ENCODE data around the gene GBGT1. TPM values are rescaled to one million over a fixed set of nuclear protein-coding genes. Genes with fewer than 3 reads are reported as not detected.

Gene GBGT1
- total and polyA plus RNA-seq, 2 donors (not counting 1 experiment from before 2014, with no cell fraction given): 19.6 to 52.7 TPM

DNA sequence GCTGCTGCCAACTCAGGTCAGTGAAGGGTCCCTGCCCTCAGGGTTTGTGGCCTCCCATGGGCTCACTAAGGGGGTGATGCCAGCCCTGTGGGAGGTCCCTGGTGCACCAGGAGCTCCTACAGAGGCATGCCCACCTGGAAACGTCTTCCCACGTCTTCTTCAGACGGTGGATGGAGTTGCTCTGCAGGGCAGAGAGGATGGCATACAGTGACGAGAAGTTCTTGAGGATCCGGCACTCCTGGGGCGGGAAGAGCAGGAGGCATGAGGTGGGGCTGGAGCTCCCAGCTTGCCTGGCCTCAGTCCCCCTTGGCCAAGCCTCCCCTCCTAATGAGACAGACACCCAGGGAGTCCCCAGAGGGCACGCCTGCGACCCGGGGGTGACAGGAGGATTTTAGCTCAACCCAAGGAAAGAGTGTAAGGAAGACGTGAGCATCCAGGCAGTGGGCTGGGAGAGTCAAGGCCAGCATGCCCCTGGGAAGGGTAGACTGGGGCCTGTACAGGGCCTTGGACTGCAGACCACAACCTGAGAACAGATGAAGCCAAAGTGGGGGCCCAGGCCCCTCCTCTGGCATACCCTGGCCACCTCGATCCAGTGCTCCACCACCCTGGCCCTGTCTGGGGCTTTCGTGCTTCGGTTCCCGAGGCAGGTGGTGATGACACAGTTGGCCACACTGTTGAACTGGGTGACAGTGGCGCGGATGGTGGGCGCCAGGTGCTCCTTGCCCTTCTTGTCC is 57.0 kb downstream of the GBGT1 start:
- Mint-ChIP-seq H3K9me3 (ENCODE audit: insufficient read depth) (no peaks in the 10 kb centered on the region), H3K4me3 (no peak overlapping the region), H3K4me1 (no peaks in the 10 kb centered on the region), H3K27me3 (no peaks in the 10 kb centered on the region), H3K27ac (peak overlapping the region; percentile 46)
- Histone ChIP-seq H3K27me3 (replicated peaks in 1 of 4; ENCODE audit: control extremely low read depth in 1 of 4, control insufficient read depth in 3 of 4, insufficient read depth in 4 of 4, low read length in 3 of 4) (no peaks in the 10 kb centered on the region), H3K27ac (ENCODE audit: low read length in 2 of 2) (no peak overlapping the region), H3K9ac (ENCODE audit: low read length) (no peak overlapping the region), H4K20me1 (ENCODE audit: control insufficient read depth, insufficient read depth, low read length, poor library complexity, severe bottlenecking) (peaks cover 2% of the 10 kb centered on the region), H3K4me3 (ENCODE audit: control extremely low read depth in 1 of 5, extremely low read depth in 1 of 5, insufficient read depth in 1 of 5, low read depth in 2 of 5, low read length in 4 of 5) (no peak overlapping the region), H3K79me2 (ENCODE audit: control insufficient read depth, insufficient read depth, low read length) (peaks cover 3% of the 10 kb centered on the region), H2AFZ (ENCODE audit: insufficient read depth, low read depth, low read length, poor library complexity, severe bottlenecking) (no peak overlapping the region), H3K9me3 (ENCODE audit: control extremely low read depth in 1 of 3, control insufficient read depth in 2 of 3, insufficient read depth in 1 of 3, low read length in 2 of 3) (peaks cover 0 to 5% (median 0%) of the 10 kb centered on the region in 3 donors), H3K4me1 (ENCODE audit: control insufficient read depth in 2 of 2, insufficient read depth in 2 of 2, low read length in 2 of 2) (peaks cover 0 to 2% of the 10 kb centered on the region in 2 donors), H3K36me3 (replicated peaks in 1 of 2; ENCODE audit: control extremely low read depth in 1 of 2, control insufficient read depth in 1 of 2, extremely low read depth in 1 of 2, insufficient read depth in 2 of 2, low read length in 1 of 2) (peaks cover 0 to 69% of the 10 kb centered on the region in 2 experiments), H3K4me2 (replicated peaks; ENCODE audit: low read depth, low read length, poor library complexity, severe bottlenecking) (no peak overlapping the region)
- POLR2A ChIA-PET: interaction anchor here (0.6 kb wide), 1 partner anchor 24 kb away, joined by 4 read pairs; no protein-coding TSS in a partner anchor
- intact Hi-C loops (cut with micrococcal nuclease): no loop called here
- CTCF ChIA-PET: interaction anchor here (0.9 to 26.5 kb wide), 2 partner anchors 42 to 53 kb away, joined by 4 to 599 read pairs; no protein-coding TSS in a partner anchor
- TF ChIP-seq, protein P1, sequence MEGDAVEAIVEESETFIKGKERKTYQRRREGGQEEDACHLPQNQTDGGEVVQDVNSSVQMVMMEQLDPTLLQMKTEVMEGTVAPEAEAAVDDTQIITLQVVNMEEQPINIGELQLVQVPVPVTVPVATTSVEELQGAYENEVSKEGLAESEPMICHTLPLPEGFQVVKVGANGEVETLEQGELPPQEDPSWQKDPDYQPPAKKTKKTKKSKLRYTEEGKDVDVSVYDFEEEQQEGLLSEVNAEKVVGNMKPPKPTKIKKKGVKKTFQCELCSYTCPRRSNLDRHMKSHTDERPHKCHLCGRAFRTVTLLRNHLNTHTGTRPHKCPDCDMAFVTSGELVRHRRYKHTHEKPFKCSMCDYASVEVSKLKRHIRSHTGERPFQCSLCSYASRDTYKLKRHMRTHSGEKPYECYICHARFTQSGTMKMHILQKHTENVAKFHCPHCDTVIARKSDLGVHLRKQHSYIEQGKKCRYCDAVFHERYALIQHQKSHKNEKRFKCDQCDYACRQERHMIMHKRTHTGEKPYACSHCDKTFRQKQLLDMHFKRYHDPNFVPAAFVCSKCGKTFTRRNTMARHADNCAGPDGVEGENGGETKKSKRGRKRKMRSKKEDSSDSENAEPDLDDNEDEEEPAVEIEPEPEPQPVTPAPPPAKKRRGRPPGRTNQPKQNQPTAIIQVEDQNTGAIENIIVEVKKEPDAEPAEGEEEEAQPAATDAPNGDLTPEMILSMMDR (IDR thresholded peaks at IDR 0.05): no peak
- no peak for TF ChIP-seq EZH2 (IDR thresholded peaks at IDR 0.05; ENCODE audit: borderline replicate concordance, insufficient read depth, low read depth, low read length, poor library complexity, severe bottlenecking)
- WGBS (ENCODE audit: insufficient coverage): 88% methylated on average over 17 of the region's 17 CpGs
- DNase-seq (no peak), ATAC-seq (ENCODE audit: low read depth) (no peak)

DNA sequence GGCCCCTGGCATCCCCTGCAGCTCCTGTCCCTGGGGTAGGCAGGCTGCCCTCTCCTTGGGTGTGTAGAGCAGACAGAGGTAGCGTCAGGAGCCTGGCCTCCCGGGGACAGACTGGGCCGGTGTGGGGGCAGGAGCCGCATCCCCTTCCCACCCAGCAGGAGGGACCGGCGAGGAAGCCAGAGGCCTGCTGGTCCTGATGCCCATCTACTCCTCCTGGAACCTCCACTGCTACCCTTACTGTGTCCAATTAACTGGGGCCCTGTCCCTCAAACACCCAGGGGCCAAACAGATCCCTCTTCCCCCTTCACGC is 58.3 kb downstream of the GBGT1 start:
- Histone ChIP-seq H3K27me3 (replicated peaks in 1 of 4; ENCODE audit: control extremely low read depth in 1 of 4, control insufficient read depth in 3 of 4, insufficient read depth in 4 of 4, low read length in 3 of 4) (no peaks in the 10 kb centered on the region), H3K9ac (ENCODE audit: low read length) (no peak overlapping the region), H3K4me2 (replicated peaks; ENCODE audit: low read depth, low read length, poor library complexity, severe bottlenecking) (no peak overlapping the region), H3K27ac (ENCODE audit: low read length in 2 of 2) (no peak overlapping the region), H4K20me1 (ENCODE audit: control insufficient read depth, insufficient read depth, low read length, poor library complexity, severe bottlenecking) (no peaks in the 10 kb centered on the region), H3K9me3 (ENCODE audit: control extremely low read depth in 1 of 3, control insufficient read depth in 2 of 3, insufficient read depth in 1 of 3, low read length in 2 of 3) (peaks cover 0 to 5% (median 0%) of the 10 kb centered on the region in 3 donors), H2AFZ (ENCODE audit: insufficient read depth, low read depth, low read length, poor library complexity, severe bottlenecking) (no peak overlapping the region), H3K4me1 (ENCODE audit: control insufficient read depth in 2 of 2, insufficient read depth in 2 of 2, low read length in 2 of 2) (no peaks in the 10 kb centered on the region), H3K4me3 (ENCODE audit: control extremely low read depth in 1 of 5, extremely low read depth in 1 of 5, insufficient read depth in 1 of 5, low read depth in 2 of 5, low read length in 4 of 5) (no peak overlapping the region), H3K79me2 (ENCODE audit: control insufficient read depth, insufficient read depth, low read length) (no peaks in the 10 kb centered on the region), H3K36me3 (replicated peaks in 1 of 2; ENCODE audit: control extremely low read depth in 1 of 2, control insufficient read depth in 1 of 2, extremely low read depth in 1 of 2, insufficient read depth in 2 of 2, low read length in 1 of 2) (peaks cover 0 to 75% of the 10 kb centered on the region in 2 experiments)
- intact Hi-C loops (cut with micrococcal nuclease): no loop called here
- 96% methylated on average over 5 of the region's 7 CpGs for WGBS (ENCODE audit: insufficient coverage)
- POLR2A ChIA-PET: no interaction called here
- H3K27ac Mint-ChIP-seq: no peak overlapping the region
- no peak for ATAC-seq (ENCODE audit: low read depth)
- no peak for DNase-seq
- TF ChIP-seq EZH2 (IDR thresholded peaks at IDR 0.05; ENCODE audit: borderline replicate concordance, insufficient read depth, low read depth, low read length, poor library complexity, severe bottlenecking): no peak
- CTCF ChIA-PET: interaction anchor here (0.7 to 26.5 kb wide), 3 partner anchors 9 to 43 kb away, joined by 3 to 599 read pairs (median 4); no protein-coding TSS in a partner anchor
- no peaks in the 10 kb centered on the region for H3K9me3 Mint-ChIP-seq (ENCODE audit: insufficient read depth)
- no peak overlapping the region for H3K4me3 Mint-ChIP-seq
- no peaks in the 10 kb centered on the region for H3K27me3 Mint-ChIP-seq
- no peaks in the 10 kb centered on the region for H3K4me1 Mint-ChIP-seq

Data from B cell (primary cell).